Thyroid gland (tissue), 4 donors: Measurements from ENCODE around the gene TBL1XR1.

Experiments used
- CTCF ChIP-seq, 6 experiments: fragments of 200-600 bp in 3 of 6; fragments of 450-650 bp in 3 of 6; sonication (generic) in 3 of 6; IDR thresholded peaks; one replicate each; pipeline ENCODE4 v1.5.1; 2016 to 2019; ENCODE audit warnings: antibody characterized with exemption in 6 of 6, mild to moderate bottlenecking in 2 of 6, inconsistent platforms in 1 of 6, moderate library complexity in 1 of 6
- POLR2A ChIP-seq, 2 donors: fragments of 450-650 bp; IDR thresholded peaks; one replicate each; pipeline ENCODE4 v1.6.1; 2017; ENCODE audit warnings: antibody characterized with exemption in 2 of 2, mild to moderate bottlenecking in 2 of 2, moderate library complexity in 1 of 2

GRCh38 chr3:177210744-177211502, 13.6 kb upstream of the TBL1XR1 start:
- TF ChIP-seq CTCF (IDR thresholded peaks at IDR 0.05) (no peak), POLR2A (IDR thresholded peaks at IDR 0.05) (no peak)
